NK-92 treated with Interleukin-12 subunit alpha and Interleukin-12 subunit beta, amount 100 ng/mL, for 24 hours (cell line): ENCODE data around the gene AKR1D1.
"Not testable (repeated sequence)": the region's sequence is repeated elsewhere in the genome, so short reads cannot be mapped to it uniquely, and the experiment has no call there.

Source experiments
- DNase-seq: peaks from one replicate; lab custom pipeline; 2025; lab: John Stamatoyannopoulos, UW

Gene AKR1D1

GRCh38 chr7:138122162-138122561 is 45.9 kb downstream of the AKR1D1 start:
- no peak for DNase-seq

DNA sequence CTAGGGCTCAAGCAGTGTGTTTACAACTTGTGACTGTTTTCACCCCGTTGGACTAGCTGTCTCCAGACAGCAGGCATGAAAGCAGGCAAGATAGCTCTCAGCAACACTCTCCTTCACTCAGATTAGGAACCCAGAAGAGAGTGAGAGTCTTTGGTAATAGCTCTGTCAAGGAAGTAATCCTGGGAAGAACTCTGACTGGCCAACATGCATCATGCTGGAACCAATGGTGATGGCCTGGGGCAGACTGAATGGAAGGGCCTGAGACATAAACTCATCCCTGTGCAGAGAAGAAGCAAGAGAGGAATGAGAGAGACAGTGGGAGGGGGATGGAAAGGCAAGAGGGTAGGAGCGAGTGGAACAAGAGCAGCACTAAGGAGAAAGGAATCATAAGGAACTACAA is 48.9 kb downstream of the AKR1D1 start:
- no peak for DNase-seq

DNA sequence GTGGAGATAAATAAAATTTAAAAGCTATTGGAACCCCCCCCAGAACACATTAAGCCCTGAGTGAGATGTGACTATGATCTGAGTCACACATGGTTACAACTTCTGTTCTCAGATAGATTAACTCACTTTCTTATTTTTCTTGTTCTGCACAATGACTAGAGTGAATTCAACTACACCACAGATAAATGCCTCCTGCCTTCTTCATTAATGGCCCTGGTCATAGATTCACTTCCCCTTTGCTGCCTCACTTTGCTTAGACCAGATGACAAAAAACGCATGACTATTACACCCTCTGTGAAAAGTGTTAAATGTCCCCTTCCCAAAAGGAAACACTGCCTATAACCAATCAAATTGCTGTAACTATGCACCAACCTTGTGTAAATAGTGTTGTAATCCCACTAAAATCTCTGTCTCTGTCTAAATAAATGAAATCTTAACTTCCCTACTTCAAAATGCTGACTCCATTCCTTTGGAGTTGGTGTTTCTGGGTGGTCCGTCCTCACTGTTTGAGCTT is 49.4 kb downstream of the AKR1D1 start:
- no peak for DNase-seq

DNA sequence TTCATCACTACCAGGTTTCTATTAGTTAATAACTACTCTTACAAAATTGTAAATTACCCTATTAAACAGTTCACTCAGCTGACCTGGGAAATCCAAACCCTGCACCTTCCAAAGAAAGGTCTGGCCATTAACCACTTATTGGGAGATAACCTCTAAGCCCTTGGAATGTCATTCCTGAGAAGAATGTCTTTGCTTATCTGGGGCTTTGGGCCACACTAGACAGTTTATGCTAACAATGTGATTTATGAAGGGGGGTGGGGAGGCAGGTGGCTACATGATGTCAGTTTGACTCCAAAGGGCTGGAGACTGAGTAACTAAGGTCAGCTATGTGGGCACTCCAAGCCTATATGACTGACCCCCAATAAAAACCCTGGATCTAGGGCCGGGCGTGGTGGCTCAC is 50.7 kb downstream of the AKR1D1 start:
- DNase-seq: no peak

- DNase-seq: no peak
Observed at GRCh38 chr7:138127996-138128395, 51.7 kb downstream of the AKR1D1 start.

DNA sequence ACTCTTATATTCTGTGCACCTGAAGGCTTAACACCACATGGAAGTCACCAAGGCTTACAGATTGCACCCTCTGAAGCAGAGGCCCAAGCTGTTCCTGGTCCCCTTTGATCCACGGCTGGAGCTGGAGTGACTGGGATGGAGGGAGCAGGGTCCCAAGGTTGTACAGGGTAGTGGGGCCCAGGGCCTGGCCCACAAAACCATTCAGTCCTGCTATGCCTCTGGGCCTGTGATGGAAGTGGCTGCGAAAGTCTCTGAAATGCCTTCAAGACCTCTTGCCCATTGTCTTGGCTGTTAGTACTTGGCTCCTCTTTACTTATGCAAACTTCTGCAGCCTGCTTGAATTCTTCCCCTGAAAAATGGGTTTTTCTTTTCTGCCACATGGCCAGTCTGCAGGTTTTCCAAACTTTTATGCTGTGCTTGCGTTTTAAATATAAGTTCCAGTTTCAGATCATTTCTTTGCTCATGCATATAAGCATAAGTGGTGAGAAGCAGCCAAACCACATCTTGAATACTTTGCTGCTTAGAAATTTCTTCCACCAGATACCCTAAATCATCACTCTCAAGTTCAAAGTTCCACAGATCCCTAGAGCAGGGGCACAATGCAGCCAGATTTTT is 53.4 kb downstream of the AKR1D1 start:
- DNase-seq: no peak

DNA sequence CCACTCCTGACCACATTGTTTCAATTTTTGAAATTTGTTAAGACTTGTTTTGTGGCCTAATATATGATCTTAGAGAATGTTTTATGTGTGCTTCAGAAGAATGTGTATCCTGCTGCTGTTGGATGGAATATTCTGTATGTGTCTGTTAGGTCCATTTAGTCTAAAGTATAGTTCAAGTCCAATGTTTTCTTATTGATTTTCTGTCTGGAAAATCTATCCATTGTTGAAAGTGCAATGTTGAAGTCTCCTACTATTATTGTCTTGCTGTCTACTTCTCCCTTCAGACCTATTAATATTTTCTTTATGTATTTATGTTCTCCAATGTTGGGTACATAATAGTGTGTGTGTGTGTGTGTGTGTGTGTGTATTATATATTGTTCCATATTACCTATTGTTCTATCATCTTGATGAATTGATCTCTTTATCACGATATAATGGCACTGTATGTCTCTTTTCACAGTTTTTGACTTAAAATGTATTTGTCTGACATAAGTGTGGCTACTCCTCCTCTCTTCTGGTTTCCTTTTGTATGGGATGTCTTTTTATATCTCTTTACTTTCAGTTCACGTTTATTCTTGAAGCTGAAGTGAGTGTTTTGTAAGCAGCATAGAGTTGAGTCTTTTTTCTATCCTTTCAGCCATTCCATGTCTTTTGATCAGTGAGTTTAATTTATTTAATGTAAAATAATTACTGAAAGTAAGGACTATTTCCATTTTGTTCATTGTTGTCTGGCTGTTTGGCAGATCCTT is 61.3 kb downstream of the AKR1D1 start:
- DNase-seq: no peak

- no peak for DNase-seq
Observed at GRCh38 chr7:138138244-138138643, 62.0 kb downstream of the AKR1D1 start.

- DNase-seq: no peak
Observed at GRCh38 chr7:138142583-138143201, 66.4 kb downstream of the AKR1D1 start.

DNA sequence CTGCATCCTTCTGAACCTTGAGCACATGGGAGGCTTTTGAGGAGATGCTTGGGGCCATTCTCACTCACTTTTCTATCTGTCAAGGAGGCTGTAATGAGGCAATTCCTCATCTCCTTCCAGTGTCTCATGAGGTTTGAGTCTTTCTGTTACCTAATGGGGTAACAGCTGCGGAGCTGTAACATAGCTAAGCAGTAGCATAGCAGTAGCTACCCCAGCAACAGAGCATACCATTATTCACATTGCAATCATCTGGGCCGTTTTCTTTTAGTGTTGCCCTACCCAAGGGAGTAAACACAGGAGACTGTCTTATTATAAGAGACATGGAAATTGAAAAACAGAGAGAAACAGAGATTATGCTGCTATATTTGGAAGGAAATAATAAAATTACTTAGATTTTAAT is 68.7 kb downstream of the AKR1D1 start:
- DNase-seq: no peak

DNA sequence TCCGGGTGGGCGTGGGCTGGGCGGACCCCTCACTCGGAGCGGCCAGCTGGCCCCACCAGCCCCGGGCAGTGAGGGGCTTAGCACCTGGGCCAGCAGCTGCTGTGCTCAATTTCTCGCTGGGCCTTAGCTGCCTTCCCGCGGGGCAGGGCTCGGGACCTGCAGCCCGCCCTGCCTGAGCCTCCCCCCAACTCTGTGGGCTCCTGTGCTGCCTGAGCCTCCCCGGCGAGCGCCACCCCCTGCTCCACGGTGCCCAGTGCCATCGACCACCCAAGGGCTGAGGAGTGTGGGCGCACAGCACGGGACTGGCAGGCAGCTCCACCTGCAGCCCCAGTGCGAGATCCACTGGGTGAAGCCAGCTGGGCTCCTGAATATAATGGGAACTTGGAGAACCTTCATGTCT is 70.0 kb downstream of the AKR1D1 start:
- not testable (repeated sequence) for DNase-seq

DNA sequence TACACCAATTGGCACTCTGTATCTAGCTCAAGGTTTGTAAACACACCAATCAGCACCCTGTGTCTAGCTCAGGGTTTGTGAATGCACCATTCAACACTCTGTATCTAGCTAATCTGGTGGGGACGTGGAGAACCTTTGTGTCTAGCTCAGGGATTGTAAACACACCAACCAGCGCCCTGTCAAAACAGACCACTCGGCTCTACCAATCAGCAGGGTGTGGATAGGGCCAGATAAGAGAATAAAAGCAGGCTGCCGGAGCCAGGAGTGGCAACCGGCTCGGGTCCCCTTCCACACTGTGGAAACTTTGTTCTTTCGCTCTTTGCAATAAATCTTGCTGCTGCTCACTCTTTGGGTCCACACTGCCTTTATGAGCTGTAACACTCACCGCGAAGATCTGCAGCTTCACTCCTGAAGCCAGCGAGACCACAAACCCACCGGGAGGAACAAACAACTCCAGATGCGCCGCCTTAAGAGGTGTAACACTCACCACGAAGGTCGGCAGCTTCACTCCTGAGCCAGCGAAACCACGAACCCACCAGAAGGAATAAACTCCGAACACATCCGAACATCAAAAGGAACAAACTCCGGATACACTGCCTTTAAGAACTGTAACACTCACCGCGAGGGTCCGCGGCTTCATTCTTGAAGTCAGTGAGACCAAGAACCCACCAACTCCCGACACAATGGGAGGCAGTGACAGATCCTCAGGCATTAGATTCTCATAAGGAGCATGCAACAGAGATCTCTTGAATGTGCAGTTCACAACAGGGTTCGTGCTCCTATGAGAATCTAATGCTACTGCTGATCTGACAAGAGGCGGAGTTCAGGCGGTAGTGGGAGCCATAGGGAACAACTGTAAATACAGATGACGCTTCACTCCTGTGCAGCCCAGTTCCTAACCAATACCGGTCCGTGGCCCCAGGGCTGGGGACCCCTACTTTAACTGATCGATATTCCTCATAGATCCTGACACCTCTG is 70.8 kb downstream of the AKR1D1 start:
- DNase-seq: not testable (repeated sequence)

DNA sequence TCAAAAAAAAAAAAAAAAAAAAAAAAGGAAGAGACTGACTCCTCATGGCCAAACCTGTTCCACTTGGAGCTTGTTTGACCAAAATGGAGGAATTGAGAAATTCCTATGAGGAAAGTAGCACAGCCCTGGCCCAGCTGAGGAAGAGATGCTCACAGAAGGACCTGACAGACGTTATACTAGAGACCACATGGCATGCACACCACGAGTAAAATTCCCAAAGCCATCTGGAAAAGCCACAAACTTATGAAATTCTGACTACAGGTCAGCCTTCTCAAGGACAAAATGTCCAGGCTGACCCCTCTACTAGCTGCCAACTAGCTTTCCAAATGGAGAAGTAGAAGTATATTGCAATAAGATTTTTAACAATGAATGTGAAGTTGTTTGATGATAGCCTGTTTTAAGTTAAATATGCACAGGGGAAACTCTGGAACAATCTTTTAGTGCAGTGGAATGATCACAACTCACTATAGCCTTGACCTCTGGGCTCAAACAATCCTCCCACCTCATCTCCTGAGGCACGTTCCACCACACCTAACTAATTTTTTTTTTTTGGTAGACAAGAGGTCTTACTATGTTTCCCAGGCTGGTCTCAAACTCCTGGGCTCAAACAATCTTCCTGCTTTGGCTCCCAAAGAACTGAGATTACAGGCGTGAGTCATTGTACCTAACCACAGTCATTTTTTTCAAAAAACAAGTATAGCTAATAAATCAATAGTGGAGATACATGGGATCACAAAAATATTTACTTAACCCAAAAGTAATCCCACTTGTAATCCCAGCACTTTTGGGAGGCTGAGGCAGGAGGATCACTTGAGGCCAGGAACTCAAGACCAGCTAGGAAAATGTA is 75.7 kb downstream of the AKR1D1 start:
- DNase-seq: no peak

- DNase-seq: no peak
Observed at GRCh38 chr7:138154661-138155060, 78.4 kb downstream of the AKR1D1 start.

GRCh38 chr7:138157702-138158101 is 81.4 kb downstream of the AKR1D1 start:
- DNase-seq: no peak

- no peak for DNase-seq
Observed at GRCh38 chr7:138158739-138159528, 82.7 kb downstream of the AKR1D1 start.

DNA sequence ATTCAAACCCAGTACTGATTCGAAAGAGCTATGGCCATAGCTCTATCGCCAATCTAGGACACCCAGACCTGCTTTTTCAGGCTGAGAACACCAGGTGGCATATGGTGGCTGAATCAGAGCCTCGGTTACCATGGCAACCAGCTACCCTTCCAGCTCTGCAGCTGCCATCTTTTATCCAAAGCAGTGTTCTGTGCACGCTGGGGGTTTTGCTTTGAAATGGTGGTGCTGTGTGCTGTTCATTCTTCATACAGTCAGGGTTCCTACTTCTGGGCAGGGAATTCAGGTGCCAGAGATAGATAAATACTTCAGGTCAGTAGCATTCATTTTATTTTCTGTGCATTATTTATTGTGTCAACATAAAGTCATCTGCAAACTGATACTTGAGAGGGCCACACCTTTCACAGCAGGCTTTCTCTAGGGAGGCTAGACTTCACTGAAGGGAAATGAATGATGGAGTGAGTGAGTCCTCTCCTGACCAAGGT is 85.4 kb downstream of the AKR1D1 start:
- DNase-seq: peak; percentile 57

GRCh38 chr7:138162236-138162635 is 86.0 kb downstream of the AKR1D1 start:
- DNase-seq: no peak

DNA sequence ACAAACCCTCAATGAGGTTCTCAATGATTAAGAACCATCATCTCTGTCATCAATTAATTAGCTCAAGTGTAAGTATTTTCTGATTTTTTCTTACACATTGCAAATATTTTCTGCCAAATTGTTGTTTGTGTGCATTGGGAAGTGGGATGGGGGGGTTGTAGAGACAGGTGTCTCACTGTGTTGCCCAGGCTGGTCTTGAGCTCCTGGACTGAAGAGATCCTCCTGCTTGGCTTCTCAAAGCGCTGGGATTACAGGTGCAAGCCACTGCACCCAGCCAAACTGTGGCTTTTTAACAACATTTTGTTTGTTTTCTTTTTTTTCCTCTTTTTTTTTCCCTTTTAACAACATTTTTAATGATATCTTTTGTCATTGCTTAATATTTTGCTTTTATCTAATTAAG is 87.5 kb downstream of the AKR1D1 start:
- DNase-seq: no peak

- no peak for DNase-seq
Observed at GRCh38 chr7:138164804-138165203, 88.5 kb downstream of the AKR1D1 start.
